Gastroesophageal sphincter (tissue), 4 donors: ENCODE measurements around the gene STK33. TPM values are rescaled to one million over a fixed set of nuclear protein-coding genes. Genes with fewer than 3 reads are reported as not detected.

Source experiments
- ATAC-seq: fragments of 150-250 bp; one replicate; pipeline ENCODE4 v1.9.1; 2016; ENCODE audit warnings: mild to moderate bottlenecking, moderate library complexity
- H3K27ac ChIP-seq, 4 donors: fragments of 200-600 bp; sonication (generic) in 3 of 4; 1 replicate in 3 of 4; 2 replicates in 1 of 4; pipeline ENCODE4 v1.5.1; 2016 to 2019
- H3K27me3 ChIP-seq: fragments of 200-600 bp; sonication (generic); one replicate; pipeline ENCODE4 v1.5.1; 2019
- H3K36me3 ChIP-seq, 2 donors: fragments of 200-600 bp; sonication (generic); one replicate each; pipeline ENCODE4 v1.5.1; 2019; ENCODE audit warnings: control low read depth in 1 of 2
- H3K4me1 ChIP-seq, 3 donors: fragments of 200-600 bp; sonication (generic); 1 replicate in 2 of 3; 2 replicates in 1 of 3; pipeline ENCODE4 v1.5.1; 2016 to 2019; ENCODE audit warnings: control low read depth in 2 of 3
- H3K4me3 ChIP-seq, 2 donors: fragments of 200-600 bp; sonication (generic); one replicate each; pipeline ENCODE4 v1.5.1; 2019; ENCODE audit warnings: mild to moderate bottlenecking in 1 of 2, moderate library complexity in 1 of 2
- H3K9me3 ChIP-seq, 3 donors: fragments of 200-600 bp; sonication (generic); one replicate each; pipeline ENCODE4 v1.5.1; 2017 to 2019; ENCODE audit warnings: control low read depth in 2 of 3
- CTCF ChIP-seq, 4 experiments: fragments of 200-600 bp in 2 of 4; fragments of 450-650 bp in 2 of 4; sonication (generic) in 1 of 4; IDR thresholded peaks; one replicate each; pipeline ENCODE4 v1.5.1; 2017 to 2019; ENCODE audit warnings: antibody characterized with exemption in 4 of 4, mild to moderate bottlenecking in 2 of 4, moderate library complexity in 2 of 4
- EP300 ChIP-seq: sonication (generic); formaldehyde crosslinking; IDR thresholded peaks from one replicate; pipeline ENCODE4 v1.6.1; 2017; ENCODE audit warnings: antibody characterized with exemption, mild to moderate bottlenecking
- POLR2A ChIP-seq, 2 donors: fragments of 450-650 bp; IDR thresholded peaks; one replicate each; pipeline ENCODE4 v1.6.1; 2017; ENCODE audit warnings: antibody characterized with exemption in 2 of 2, mild to moderate bottlenecking in 2 of 2, moderate library complexity in 1 of 2
- POLR2AphosphoS5 ChIP-seq: sonication (generic); formaldehyde crosslinking; IDR thresholded peaks from one replicate; pipeline ENCODE4 v1.6.1; 2017; ENCODE audit warnings: antibody characterized with exemption
- WGBS, 2 donors: methylation state at CpG; one replicate each; pipeline ENCODE4 v1.1.5; 2018; ENCODE audit warnings: low coverage in 1 of 2; 5-methylcytosine and 5-hydroxymethylcytosine counted together
- total RNA-seq, 4 donors: library from RNA; depleted of rRNA; stranded (reverse); fragments of >200 nt; gene quantifications; one replicate each; pipeline ENCODE4 v1.1.0, GENCODE V29; 2016

The STK33 gene
- total RNA-seq, 4 donors from 2014 or later, result 15.7 to 25.6 (median 21.4) TPM

- Histone ChIP-seq H3K27ac (no peak overlapping the region), H3K27me3 (no peaks in the 10 kb centered on the region), H3K4me1 (no peaks in the 10 kb centered on the region), H3K4me3 (no peak overlapping the region), H3K9me3 (no peaks in the 10 kb centered on the region), H3K36me3 (no peaks in the 10 kb centered on the region)
- no peak for ATAC-seq
- TF ChIP-seq CTCF (IDR thresholded peaks at IDR 0.05) (no peak), EP300 (no peak), POLR2A (IDR thresholded peaks at IDR 0.05) (no peak), POLR2AphosphoS5 (no peak)
- WGBS, 2 donors, result 91 to 93% methylated on average over 4 of the region's 4 CpGs
These were observed 35.6 kb downstream of the STK33 start for GRCh38 chr11:8558436-8558835.

- Histone ChIP-seq H3K27ac (no peak overlapping the region), H3K4me1 (no peaks in the 10 kb centered on the region), H3K36me3 (no peaks in the 10 kb centered on the region), H3K9me3 (no peaks in the 10 kb centered on the region), H3K4me3 (no peak overlapping the region), H3K27me3 (no peaks in the 10 kb centered on the region)
- no peak for ATAC-seq
- no peak for TF ChIP-seq EP300
- no peak for TF ChIP-seq POLR2A (IDR thresholded peaks at IDR 0.05)
- no peak for TF ChIP-seq POLR2AphosphoS5
- TF ChIP-seq CTCF (IDR thresholded peaks at IDR 0.05), result no peak
- WGBS, 2 donors, result 65 to 74% methylated on average over 4 of the region's 4 CpGs
These were observed 48.2 kb downstream of the STK33 start for GRCh38 chr11:8545698-8546366.

GRCh38 chr11:8544807-8545206 is 49.2 kb downstream of the STK33 start:
- Histone ChIP-seq H3K27me3 (no peaks in the 10 kb centered on the region), H3K9me3 (no peaks in the 10 kb centered on the region), H3K4me1 (no peaks in the 10 kb centered on the region), H3K4me3 (no peak overlapping the region), H3K36me3 (no peaks in the 10 kb centered on the region), H3K27ac (no peak overlapping the region)
- 48 to 60% methylated on average over 1 of the region's 1 CpG for WGBS, 2 donors
- ATAC-seq, result no peak
- TF ChIP-seq POLR2A (IDR thresholded peaks at IDR 0.05) (no peak), POLR2AphosphoS5 (no peak), EP300 (no peak), CTCF (IDR thresholded peaks at IDR 0.05) (no peak)

GRCh38 chr11:8543278-8543677 is 50.8 kb downstream of the STK33 start:
- Histone ChIP-seq H3K9me3 (no peaks in the 10 kb centered on the region), H3K36me3 (no peaks in the 10 kb centered on the region), H3K4me3 (no peak overlapping the region), H3K4me1 (no peaks in the 10 kb centered on the region), H3K27me3 (no peaks in the 10 kb centered on the region), H3K27ac (no peak overlapping the region)
- WGBS, 2 donors, result 54 to 69% methylated on average over 1 of the region's 1 CpG
- TF ChIP-seq POLR2AphosphoS5 (no peak), POLR2A (IDR thresholded peaks at IDR 0.05) (no peak), EP300 (no peak), CTCF (IDR thresholded peaks at IDR 0.05) (no peak)
- ATAC-seq, result no peak

GRCh38 chr11:8541448-8541847 is 52.6 kb downstream of the STK33 start:
- H3K36me3 ChIP-seq, result no peaks in the 10 kb centered on the region
- TF ChIP-seq CTCF (IDR thresholded peaks at IDR 0.05) (no peak), POLR2A (IDR thresholded peaks at IDR 0.05) (no peak), EP300 (no peak), POLR2AphosphoS5 (no peak)
- no peak overlapping the region for H3K4me3 ChIP-seq
- no peak for ATAC-seq
- H3K9me3 ChIP-seq, result no peaks in the 10 kb centered on the region
- no peak overlapping the region for H3K27ac ChIP-seq
- no peaks in the 10 kb centered on the region for H3K4me1 ChIP-seq
- H3K27me3 ChIP-seq, result no peaks in the 10 kb centered on the region
- 27 to 67% methylated on average over 1 of the region's 1 CpG for WGBS, 2 donors
